Measurements from ENCODE around the gene OR2A25. TPM values are rescaled to one million over a fixed set of nuclear protein-coding genes. Genes with fewer than 3 reads are reported as not detected.

OR2A25 gene
- total RNA-seq, 2 experiments from 2014 or later = not detected

DNA sequence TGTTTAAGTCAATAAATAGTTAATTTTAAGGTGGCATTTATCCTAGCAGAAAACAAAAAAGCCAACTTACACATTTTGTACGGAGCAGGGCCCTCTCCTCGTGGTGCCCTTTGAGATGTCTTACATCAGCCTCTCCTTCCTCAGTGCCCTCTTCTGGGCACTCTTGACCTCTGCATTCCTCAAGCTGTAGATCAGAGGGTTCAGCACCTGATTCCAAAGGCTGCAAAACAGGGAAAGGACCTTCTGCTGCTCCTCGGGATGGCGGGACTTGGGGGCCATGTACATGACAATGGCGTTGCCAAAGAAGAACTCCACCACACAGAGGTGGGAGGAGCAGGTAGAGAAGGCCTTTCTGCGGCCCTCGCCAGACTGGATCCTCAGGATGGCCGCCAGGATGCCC, 48.7 kb downstream of the OR2A25 start:
- POLR2A ChIA-PET = no interaction called here
- TF ChIP-seq EZH2phosphoT487 (IDR thresholded peaks at IDR 0.05; ENCODE audit: borderline replicate concordance, low read depth, low read length) = no peak
- TF ChIP-seq, protein P1, sequence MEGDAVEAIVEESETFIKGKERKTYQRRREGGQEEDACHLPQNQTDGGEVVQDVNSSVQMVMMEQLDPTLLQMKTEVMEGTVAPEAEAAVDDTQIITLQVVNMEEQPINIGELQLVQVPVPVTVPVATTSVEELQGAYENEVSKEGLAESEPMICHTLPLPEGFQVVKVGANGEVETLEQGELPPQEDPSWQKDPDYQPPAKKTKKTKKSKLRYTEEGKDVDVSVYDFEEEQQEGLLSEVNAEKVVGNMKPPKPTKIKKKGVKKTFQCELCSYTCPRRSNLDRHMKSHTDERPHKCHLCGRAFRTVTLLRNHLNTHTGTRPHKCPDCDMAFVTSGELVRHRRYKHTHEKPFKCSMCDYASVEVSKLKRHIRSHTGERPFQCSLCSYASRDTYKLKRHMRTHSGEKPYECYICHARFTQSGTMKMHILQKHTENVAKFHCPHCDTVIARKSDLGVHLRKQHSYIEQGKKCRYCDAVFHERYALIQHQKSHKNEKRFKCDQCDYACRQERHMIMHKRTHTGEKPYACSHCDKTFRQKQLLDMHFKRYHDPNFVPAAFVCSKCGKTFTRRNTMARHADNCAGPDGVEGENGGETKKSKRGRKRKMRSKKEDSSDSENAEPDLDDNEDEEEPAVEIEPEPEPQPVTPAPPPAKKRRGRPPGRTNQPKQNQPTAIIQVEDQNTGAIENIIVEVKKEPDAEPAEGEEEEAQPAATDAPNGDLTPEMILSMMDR (conservative IDR thresholded peaks at IDR 0.05; ENCODE audit: low read length) = no peak
- Histone ChIP-seq H3K4me3 (ENCODE audit: low read depth, low read length, poor library complexity, severe bottlenecking) (no peak overlapping the region), H4K20me1 (ENCODE audit: insufficient read depth, low read length) (no peaks in the 10 kb centered on the region), H3K9me3 (ENCODE audit: low read length) (no peaks in the 10 kb centered on the region), H3K9me2 (ENCODE audit: insufficient read depth, low read length) (no peaks in the 10 kb centered on the region), H3K79me2 (ENCODE audit: insufficient read depth, low read depth, low read length) (no peaks in the 10 kb centered on the region), H3K4me2 (ENCODE audit: low read length) (no peak overlapping the region), H3K27ac (ENCODE audit: low read depth, low read length, poor library complexity, severe bottlenecking) (no peak overlapping the region), H3K36me3 (ENCODE audit: insufficient read depth, low read length) (no peaks in the 10 kb centered on the region), H2AFZ (ENCODE audit: low read length) (no peak overlapping the region), H3K4me1 (ENCODE audit: insufficient read depth, low read length, poor library complexity, severe bottlenecking) (no peaks in the 10 kb centered on the region)
- DNase-seq (ENCODE audit: low spot score) = no peak
- CTCF ChIA-PET (ENCODE audit: unreplicated experiment) = no interaction called here
- no TSS peak for BruUV-seq (replicated peaks)
- intact Hi-C loops (cut with micrococcal nuclease; ENCODE audit: unreplicated experiment) = no loop called here

DNA sequence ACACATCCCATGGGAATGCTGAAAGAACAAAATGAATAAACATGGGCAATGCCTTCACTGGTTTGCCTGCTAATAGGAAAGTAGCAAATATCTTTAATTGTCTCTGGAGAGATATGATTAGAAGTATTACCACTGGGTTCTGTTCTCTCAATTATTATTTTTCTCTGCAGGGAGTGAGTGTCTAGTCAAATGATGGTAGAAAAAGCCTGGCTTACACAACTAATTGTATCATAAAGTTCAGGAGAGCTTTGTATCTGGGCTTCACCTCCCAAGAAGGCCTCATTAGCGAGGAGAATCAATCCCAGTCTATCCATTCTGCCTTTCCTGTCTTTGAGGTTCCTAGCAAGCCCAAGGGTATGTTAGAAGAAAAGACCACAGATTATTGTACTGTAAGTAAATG, 53.3 kb downstream of the OR2A25 start, which contains the start of gene OR2A14:
Gene OR2A14 (plus strand): TSS at position 301 of the 400 bp plus-strand sequence. CDS start 5,937 bp downstream, outside the sequence.
- H3K27ac ChIP-seq (ENCODE audit: low read depth, low read length, poor library complexity, severe bottlenecking) = no peak within 1 kb of the TSS
- H4K20me1 ChIP-seq (ENCODE audit: insufficient read depth, low read length) = no peaks in the 10 kb centered on the region
- H3K9me3 ChIP-seq (ENCODE audit: low read length) = no peaks in the 10 kb centered on the region
- TF ChIP-seq EZH2phosphoT487 (IDR thresholded peaks at IDR 0.05; ENCODE audit: borderline replicate concordance, low read depth, low read length) = no peak
- intact Hi-C loops (cut with micrococcal nuclease; ENCODE audit: unreplicated experiment) = loop anchor here (10.0 kb wide), 1 partner anchor 188 kb away; the partner anchor contains the start of gene OR2F2
- no peaks in the 10 kb centered on the region for H3K9me2 ChIP-seq (ENCODE audit: insufficient read depth, low read length)
- ChIA-PET POLR2A (no interaction called here), CTCF (ENCODE audit: unreplicated experiment) (no interaction called here)
- H2AFZ ChIP-seq (ENCODE audit: low read length) = no peak within 1 kb of the TSS
- no peak within 1 kb of the TSS for H3K4me2 ChIP-seq (ENCODE audit: low read length)
- no peaks in the 10 kb centered on the region for H3K4me1 ChIP-seq (ENCODE audit: insufficient read depth, low read length, poor library complexity, severe bottlenecking)
- H3K79me2 ChIP-seq (ENCODE audit: insufficient read depth, low read depth, low read length) = no peaks in the 10 kb centered on the region
- no TSS peak for BruUV-seq (replicated peaks)
- no peaks in the 10 kb centered on the region for H3K36me3 ChIP-seq (ENCODE audit: insufficient read depth, low read length)
- no peak within 1 kb of the TSS for H3K4me3 ChIP-seq (ENCODE audit: low read depth, low read length, poor library complexity, severe bottlenecking)
- no peak for DNase-seq (ENCODE audit: low spot score)

Small RNA genes lying within 50 kb of the gene (small RNA-seq; reads per million reads assigned to genes)
- not detected for gene OR2A41P

Other genes with a start within 250 kb of the OR2A25 start
- gene TCAF1, start 167.6 kb upstream of the OR2A25 start, total RNA-seq (2014; rRNA removed; shearing (Covaris generic)) = 1.9 and 3.3 TPM in 2 replicates
- 5.5 and 7.0 TPM in 2 replicates for gene TCAF1, start 167.6 kb upstream of the OR2A25 start, total RNA-seq (2022)
- not detected in 2 replicates for gene OR2F2, start 134.6 kb upstream of the OR2A25 start, total RNA-seq (2014; rRNA removed; shearing (Covaris generic))
- gene OR2F2, start 134.6 kb upstream of the OR2A25 start, total RNA-seq (2022) = not detected in 2 replicates
- not detected in 2 replicates for gene OR2F1, start 115.0 kb upstream of the OR2A25 start, total RNA-seq (2014; rRNA removed; shearing (Covaris generic))
- not detected in 2 replicates for gene OR2F1, start 115.0 kb upstream of the OR2A25 start, total RNA-seq (2022)
- gene OR6B1, start 69.5 kb upstream of the OR2A25 start, total RNA-seq (2014; rRNA removed; shearing (Covaris generic)) = not detected in 2 replicates
- gene OR6B1, start 69.5 kb upstream of the OR2A25 start, total RNA-seq (2022) = not detected in 2 replicates
- not detected in 2 replicates for gene OR2A5, start 20.9 kb upstream of the OR2A25 start, total RNA-seq (2014; rRNA removed; shearing (Covaris generic))
- not detected in 2 replicates for gene OR2A5, start 20.9 kb upstream of the OR2A25 start, total RNA-seq (2022)
- gene OR2A12, start 16.5 kb downstream of the OR2A25 start, total RNA-seq (2014; rRNA removed; shearing (Covaris generic)) = not detected in 2 replicates
- not detected in 2 replicates for gene OR2A12, start 16.5 kb downstream of the OR2A25 start, total RNA-seq (2022)
- not detected in 2 replicates for gene OR2A2, start 39.8 kb downstream of the OR2A25 start, total RNA-seq (2014; rRNA removed; shearing (Covaris generic))
- not detected in 2 replicates for gene OR2A2, start 39.8 kb downstream of the OR2A25 start, total RNA-seq (2022)
- not detected in 2 replicates for gene OR2A14, start 53.4 kb downstream of the OR2A25 start, total RNA-seq (2014; rRNA removed; shearing (Covaris generic))
- not detected in 2 replicates for gene OR2A14, start 53.4 kb downstream of the OR2A25 start, total RNA-seq (2022)
- not detected in 2 replicates for gene CTAGE4, start 113.7 kb downstream of the OR2A25 start, total RNA-seq (2014; rRNA removed; shearing (Covaris generic))
- gene CTAGE4, start 113.7 kb downstream of the OR2A25 start, total RNA-seq (2022) = not detected in 2 replicates
- not detected in 2 replicates for gene ARHGEF35, start 126.0 kb downstream of the OR2A25 start, total RNA-seq (2014; rRNA removed; shearing (Covaris generic))
- not detected in 2 replicates for gene ARHGEF35, start 126.0 kb downstream of the OR2A25 start, total RNA-seq (2022)
- gene OR2A42, start 169.8 kb downstream of the OR2A25 start, total RNA-seq (2014; rRNA removed; shearing (Covaris generic)) = not detected in 2 replicates
- not detected in 2 replicates for gene OR2A42, start 169.8 kb downstream of the OR2A25 start, total RNA-seq (2022)
- not detected in 2 replicates for gene OR2A7, start 195.0 kb downstream of the OR2A25 start, total RNA-seq (2014; rRNA removed; shearing (Covaris generic))
- not detected in 2 replicates for gene OR2A7, start 195.0 kb downstream of the OR2A25 start, total RNA-seq (2022)
- not detected in 2 replicates for gene CTAGE8, start 199.5 kb downstream of the OR2A25 start, total RNA-seq (2014; rRNA removed; shearing (Covaris generic))
- not detected in 2 replicates for gene CTAGE8, start 199.5 kb downstream of the OR2A25 start, total RNA-seq (2022)
- not detected in 2 replicates for gene OR2A1, start 242.6 kb downstream of the OR2A25 start, total RNA-seq (2014; rRNA removed; shearing (Covaris generic))
- gene OR2A1, start 242.6 kb downstream of the OR2A25 start, total RNA-seq (2022) = not detected in 2 replicates

Data from OCI-LY7 (cell line).